HEK293T (cell line): Measurements from ENCODE around the gene FBRSL1.

Source experiments
- FOXK2 ChIP-seq: fragments of 450-650 bp; IDR thresholded peaks from 2 replicates; pipeline ENCODE4 v1.6.1; 2016; ENCODE audit warnings: mild to moderate bottlenecking
- FOXM1 ChIP-seq: fragments of 450-650 bp; IDR thresholded peaks from 2 replicates; pipeline ENCODE4 v1.6.1; 2017; ENCODE audit warnings: mild to moderate bottlenecking, borderline replicate concordance
- L3MBTL2 ChIP-seq: fragments of 450-650 bp; conservative IDR thresholded peaks from 2 replicates; pipeline ENCODE4 v1.6.1; 2016; ENCODE audit warnings: mild to moderate bottlenecking
- SUZ12 ChIP-seq: fragments of 450-650 bp; IDR thresholded peaks from 2 replicates; pipeline ENCODE4 v1.6.1; 2016; ENCODE audit warnings: mild to moderate bottlenecking
- TARDBP ChIP-seq: fragments of 450-650 bp; IDR thresholded peaks from 2 replicates; pipeline ENCODE4 v1.6.1; 2016

DNA sequence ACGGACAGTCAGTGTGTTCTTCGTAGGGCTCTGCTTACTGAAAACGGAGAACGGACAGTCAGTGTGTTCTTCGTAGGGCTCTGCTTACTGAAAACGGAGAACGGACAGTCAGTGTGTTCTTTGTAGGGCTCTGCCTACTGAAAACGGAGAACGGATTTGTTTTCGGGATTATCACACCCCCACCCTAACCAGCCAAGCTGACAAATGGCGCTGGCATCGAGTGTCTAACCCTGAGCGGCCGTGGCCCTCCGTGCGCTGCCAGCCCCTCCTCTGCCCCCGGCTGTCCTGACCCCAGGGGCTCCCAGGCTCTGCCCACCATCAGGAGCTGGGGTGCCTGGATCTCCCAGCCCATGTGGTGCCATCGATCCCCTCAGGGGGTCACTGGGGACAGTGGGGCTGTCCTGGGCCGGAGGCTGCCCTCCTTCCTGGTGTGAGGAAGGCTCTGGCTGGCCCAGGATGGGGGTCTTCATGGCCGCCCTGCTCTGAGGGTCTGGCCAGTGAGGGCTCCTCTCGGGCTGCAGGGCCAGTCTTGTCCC lies 57.3 kb downstream of the FBRSL1 start:
- no peak for TF ChIP-seq FOXM1
- TF ChIP-seq L3MBTL2: no peak
- no peak for TF ChIP-seq FOXK2
- no peak for TF ChIP-seq SUZ12
- no peak for TF ChIP-seq TARDBP
